Measurements from ENCODE around the gene OR10H1. TPM values are rescaled to one million over a fixed set of nuclear protein-coding genes. Genes with fewer than 3 reads are reported as not detected.
A peak's percentile ranks its signal among the peaks of the same experiment; 100 is the strongest.
"Not testable (repeated sequence)": the region's sequence is repeated elsewhere in the genome, so short reads cannot be mapped to it uniquely, and the experiment has no call there.

OR10H1 gene
- total RNA-seq, 1 experiment from 2014 or later = not detected

DNA sequence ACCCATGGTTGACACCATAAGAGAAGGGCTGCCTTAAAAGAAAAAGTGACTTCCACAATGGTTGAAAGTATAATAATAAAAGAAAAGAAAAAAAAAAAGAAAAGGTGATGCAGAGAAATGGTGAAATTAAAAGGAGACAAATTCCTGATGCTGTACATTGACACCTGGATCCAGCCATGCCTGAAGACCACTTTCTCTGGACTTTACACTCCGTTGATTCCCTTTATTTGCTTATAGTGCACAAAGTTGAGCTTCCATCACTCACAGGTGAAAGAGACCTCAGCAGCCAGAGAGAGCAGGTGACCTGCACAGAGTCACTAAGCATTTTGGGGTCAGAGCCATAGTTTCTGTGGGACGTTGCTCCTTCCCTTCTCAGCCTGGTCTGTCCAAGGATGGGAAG lies 40.2 kb downstream of the OR10H1 start:
- H3K4me1 Mint-ChIP-seq = no peaks in the 10 kb centered on the region
- no peak overlapping the region for H3K4me3 Mint-ChIP-seq
- no peak overlapping the region for H3K27ac Mint-ChIP-seq
- ATAC-seq (no peak), DNase-seq (ENCODE audit: low spot score) (no peak)
- ChIA-PET POLR2A (no interaction called here), CTCF (no interaction called here)
- TF ChIP-seq SOX15 (CRISPR knock-in tag; IDR thresholded peaks at IDR 0.05) (no peak), TCF7 (CRISPR knock-in tag; IDR thresholded peaks at IDR 0.05; ENCODE audit: low read depth) (no peak), NFYB (CRISPR knock-in tag; conservative IDR thresholded peaks at IDR 0.05; ENCODE audit: low read depth) (no peak), CBFB (CRISPR knock-in tag; IDR thresholded peaks at IDR 0.05; ENCODE audit: low read depth) (no peak), ESRRA (CRISPR knock-in tag; IDR thresholded peaks at IDR 0.05; ENCODE audit: borderline replicate concordance) (no peak), ZNF219 (CRISPR knock-in tag; IDR thresholded peaks at IDR 0.05; ENCODE audit: borderline replicate concordance) (no peak), TEAD1 (CRISPR knock-in tag; IDR thresholded peaks at IDR 0.05) (no peak), ZNF281 (CRISPR knock-in tag; IDR thresholded peaks at IDR 0.05) (no peak)
- TF ChIP-seq, protein P1, sequence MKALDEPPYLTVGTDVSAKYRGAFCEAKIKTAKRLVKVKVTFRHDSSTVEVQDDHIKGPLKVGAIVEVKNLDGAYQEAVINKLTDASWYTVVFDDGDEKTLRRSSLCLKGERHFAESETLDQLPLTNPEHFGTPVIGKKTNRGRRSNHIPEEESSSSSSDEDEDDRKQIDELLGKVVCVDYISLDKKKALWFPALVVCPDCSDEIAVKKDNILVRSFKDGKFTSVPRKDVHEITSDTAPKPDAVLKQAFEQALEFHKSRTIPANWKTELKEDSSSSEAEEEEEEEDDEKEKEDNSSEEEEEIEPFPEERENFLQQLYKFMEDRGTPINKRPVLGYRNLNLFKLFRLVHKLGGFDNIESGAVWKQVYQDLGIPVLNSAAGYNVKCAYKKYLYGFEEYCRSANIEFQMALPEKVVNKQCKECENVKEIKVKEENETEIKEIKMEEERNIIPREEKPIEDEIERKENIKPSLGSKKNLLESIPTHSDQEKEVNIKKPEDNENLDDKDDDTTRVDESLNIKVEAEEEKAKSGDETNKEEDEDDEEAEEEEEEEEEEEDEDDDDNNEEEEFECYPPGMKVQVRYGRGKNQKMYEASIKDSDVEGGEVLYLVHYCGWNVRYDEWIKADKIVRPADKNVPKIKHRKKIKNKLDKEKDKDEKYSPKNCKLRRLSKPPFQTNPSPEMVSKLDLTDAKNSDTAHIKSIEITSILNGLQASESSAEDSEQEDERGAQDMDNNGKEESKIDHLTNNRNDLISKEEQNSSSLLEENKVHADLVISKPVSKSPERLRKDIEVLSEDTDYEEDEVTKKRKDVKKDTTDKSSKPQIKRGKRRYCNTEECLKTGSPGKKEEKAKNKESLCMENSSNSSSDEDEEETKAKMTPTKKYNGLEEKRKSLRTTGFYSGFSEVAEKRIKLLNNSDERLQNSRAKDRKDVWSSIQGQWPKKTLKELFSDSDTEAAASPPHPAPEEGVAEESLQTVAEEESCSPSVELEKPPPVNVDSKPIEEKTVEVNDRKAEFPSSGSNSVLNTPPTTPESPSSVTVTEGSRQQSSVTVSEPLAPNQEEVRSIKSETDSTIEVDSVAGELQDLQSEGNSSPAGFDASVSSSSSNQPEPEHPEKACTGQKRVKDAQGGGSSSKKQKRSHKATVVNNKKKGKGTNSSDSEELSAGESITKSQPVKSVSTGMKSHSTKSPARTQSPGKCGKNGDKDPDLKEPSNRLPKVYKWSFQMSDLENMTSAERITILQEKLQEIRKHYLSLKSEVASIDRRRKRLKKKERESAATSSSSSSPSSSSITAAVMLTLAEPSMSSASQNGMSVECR (CRISPR knock-in tag; IDR thresholded peaks at IDR 0.05; ENCODE audit: borderline replicate concordance) = no peak
- peaks cover 66% of the 10 kb centered on the region for H3K36me3 Mint-ChIP-seq
- peaks cover 12% of the 10 kb centered on the region; the same call in 1 of the 2 replicates for H3K27me3 Mint-ChIP-seq (ENCODE audit: low read depth)
- H3K9me3 Mint-ChIP-seq = peaks cover 75% of the 10 kb centered on the region

GRCh38 chr19:15774159-15774558 lies 41.3 kb downstream of the OR10H1 start:
- H3K36me3 Mint-ChIP-seq = peaks cover 76% of the 10 kb centered on the region
- CTCF ChIA-PET; H3K4me3 Mint-ChIP-seq; POLR2A ChIA-PET; H3K27ac Mint-ChIP-seq; DNase-seq (ENCODE audit: low spot score); ATAC-seq; H3K4me1 Mint-ChIP-seq: not testable (repeated sequence)
- H3K27me3 Mint-ChIP-seq (ENCODE audit: low read depth) = peaks cover 12% of the 10 kb centered on the region; the same call in 1 of the 2 replicates
- peaks cover 86% of the 10 kb centered on the region for H3K9me3 Mint-ChIP-seq

DNA sequence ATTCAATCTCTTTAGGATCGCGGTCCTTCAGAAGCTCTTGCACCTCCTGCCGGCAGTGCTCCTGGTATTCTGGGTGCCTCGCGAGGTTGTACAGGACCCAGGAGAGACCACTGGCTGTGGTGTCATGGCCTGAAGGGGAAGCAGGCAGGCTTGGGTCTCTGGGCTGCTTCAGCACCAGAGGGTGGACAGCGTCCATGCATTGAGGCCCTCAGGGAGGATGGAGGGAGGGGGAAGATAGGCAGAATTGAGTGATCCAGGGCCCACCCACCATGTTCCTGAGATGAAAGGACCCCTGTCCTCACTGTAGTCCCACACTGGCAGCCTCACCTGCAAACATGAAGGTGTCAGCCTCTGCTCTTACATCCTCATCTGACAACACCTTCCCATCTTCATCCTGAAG lies 45.9 kb downstream of the OR10H1 start:
- Mint-ChIP-seq H3K27ac (no peak overlapping the region), H3K27me3 (ENCODE audit: low read depth) (peaks cover 2% of the 10 kb centered on the region; the same call in 1 of the 2 replicates), H3K9me3 (peaks cover 93% of the 10 kb centered on the region), H3K4me3 (no peak overlapping the region), H3K36me3 (peaks cover 76% of the 10 kb centered on the region), H3K4me1 (no peaks in the 10 kb centered on the region)
- DNase-seq (ENCODE audit: low spot score) (peak; percentile 18), ATAC-seq (no peak)
- ChIA-PET CTCF (no interaction called here), POLR2A (no interaction called here)
- TF ChIP-seq NR1H2 (CRISPR knock-in tag; IDR thresholded peaks at IDR 0.05) (no peak), NFYB (CRISPR knock-in tag; conservative IDR thresholded peaks at IDR 0.05; ENCODE audit: low read depth) (no peak), TCF7 (CRISPR knock-in tag; IDR thresholded peaks at IDR 0.05; ENCODE audit: low read depth) (no peak)
- TF ChIP-seq, protein P2, sequence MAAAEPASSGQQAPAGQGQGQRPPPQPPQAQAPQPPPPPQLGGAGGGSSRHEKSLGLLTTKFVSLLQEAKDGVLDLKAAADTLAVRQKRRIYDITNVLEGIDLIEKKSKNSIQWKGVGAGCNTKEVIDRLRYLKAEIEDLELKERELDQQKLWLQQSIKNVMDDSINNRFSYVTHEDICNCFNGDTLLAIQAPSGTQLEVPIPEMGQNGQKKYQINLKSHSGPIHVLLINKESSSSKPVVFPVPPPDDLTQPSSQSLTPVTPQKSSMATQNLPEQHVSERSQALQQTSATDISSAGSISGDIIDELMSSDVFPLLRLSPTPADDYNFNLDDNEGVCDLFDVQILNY (CRISPR knock-in tag; IDR thresholded peaks at IDR 0.05) = no peak
- TF ChIP-seq, protein P3, sequence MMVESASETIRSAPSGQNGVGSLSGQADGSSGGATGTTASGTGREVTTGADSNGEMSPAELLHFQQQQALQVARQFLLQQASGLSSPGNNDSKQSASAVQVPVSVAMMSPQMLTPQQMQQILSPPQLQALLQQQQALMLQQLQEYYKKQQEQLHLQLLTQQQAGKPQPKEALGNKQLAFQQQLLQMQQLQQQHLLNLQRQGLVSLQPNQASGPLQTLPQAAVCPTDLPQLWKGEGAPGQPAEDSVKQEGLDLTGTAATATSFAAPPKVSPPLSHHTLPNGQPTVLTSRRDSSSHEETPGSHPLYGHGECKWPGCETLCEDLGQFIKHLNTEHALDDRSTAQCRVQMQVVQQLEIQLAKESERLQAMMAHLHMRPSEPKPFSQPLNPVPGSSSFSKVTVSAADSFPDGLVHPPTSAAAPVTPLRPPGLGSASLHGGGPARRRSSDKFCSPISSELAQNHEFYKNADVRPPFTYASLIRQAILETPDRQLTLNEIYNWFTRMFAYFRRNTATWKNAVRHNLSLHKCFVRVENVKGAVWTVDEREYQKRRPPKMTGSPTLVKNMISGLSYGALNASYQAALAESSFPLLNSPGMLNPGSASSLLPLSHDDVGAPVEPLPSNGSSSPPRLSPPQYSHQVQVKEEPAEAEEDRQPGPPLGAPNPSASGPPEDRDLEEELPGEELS (CRISPR knock-in tag; IDR thresholded peaks at IDR 0.05) = no peak
